EL (cell line): ENCODE results near the gene SS18L1.
"Not testable (repeated sequence)": the region's sequence is repeated elsewhere in the genome, so short reads cannot be mapped to it uniquely, and the experiment has no call there.

Experiments used
- DNase-seq: peaks from one replicate; pipeline ENCODE4 v3.0.0-alpha.2; 2016

Gene SS18L1

GRCh38 chr20:62143081-62143956, at the start of gene SS18L1, which contains the start of gene PSMA7:
SS18L1 (plus strand) TSS chr20:62143769; CDS start chr20:62143821, 52 bp downstream.
PSMA7 (minus strand) TSS chr20:62143394; CDS start chr20:62143303, 91 bp downstream.
- peak; percentile 85 for DNase-seq

- DNase-seq: no peak
These were observed 46.9 kb upstream of the SS18L1 start for GRCh38 chr20:62096421-62097380.

GRCh38 chr20:62097881-62098407, 45.6 kb upstream of the SS18L1 start:
- no peak for DNase-seq

- DNase-seq: no peak
These were observed 42.5 kb upstream of the SS18L1 start for GRCh38 chr20:62101078-62101477.

GRCh38 chr20:62103508-62104233, 39.9 kb upstream of the SS18L1 start:
- no peak for DNase-seq

GRCh38 chr20:62104234-62104789, 39.3 kb upstream of the SS18L1 start:
- no peak for DNase-seq

GRCh38 chr20:62104791-62105345, 38.7 kb upstream of the SS18L1 start:
- no peak for DNase-seq

- no peak for DNase-seq
These were observed 38.0 kb upstream of the SS18L1 start for GRCh38 chr20:62105592-62105991.

GRCh38 chr20:62111148-62111547, 32.4 kb upstream of the SS18L1 start:
- DNase-seq: no peak

GRCh38 chr20:62112368-62112767, 31.2 kb upstream of the SS18L1 start:
- no peak for DNase-seq

GRCh38 chr20:62114894-62115293, 28.7 kb upstream of the SS18L1 start:
- DNase-seq: no peak

- DNase-seq: not testable (repeated sequence)
These were observed 27.7 kb upstream of the SS18L1 start for GRCh38 chr20:62115800-62116407.

GRCh38 chr20:62116558-62117361, 26.8 kb upstream of the SS18L1 start:
- DNase-seq: no peak

- no peak for DNase-seq
These were observed 26.3 kb upstream of the SS18L1 start for GRCh38 chr20:62117362-62117646.

- DNase-seq: no peak
These were observed 25.9 kb upstream of the SS18L1 start for GRCh38 chr20:62117658-62118057.

GRCh38 chr20:62118113-62119043, 25.2 kb upstream of the SS18L1 start:
- DNase-seq: no peak

- no peak for DNase-seq
These were observed 24.5 kb upstream of the SS18L1 start for GRCh38 chr20:62119115-62119514.

GRCh38 chr20:62119591-62120364, 23.8 kb upstream of the SS18L1 start:
- DNase-seq: no peak

GRCh38 chr20:62120365-62120762, 23.2 kb upstream of the SS18L1 start:
- DNase-seq: no peak
